HG02870 (cell line): ENCODE measurements around the gene GARIN3.
"Not testable (repeated sequence)": the region's sequence is repeated elsewhere in the genome, so short reads cannot be mapped to it uniquely, and the experiment has no call there.

Experiments
- ATAC-seq: cut with Tn5 transposase; IDR thresholded peaks from one replicate; pipeline ENCODE4 v1.9.1; 2021; ENCODE audit warnings: mild to moderate bottlenecking, moderate library complexity; ENCODE audit not compliant: unreplicated experiment

The GARIN3 gene

DNA sequence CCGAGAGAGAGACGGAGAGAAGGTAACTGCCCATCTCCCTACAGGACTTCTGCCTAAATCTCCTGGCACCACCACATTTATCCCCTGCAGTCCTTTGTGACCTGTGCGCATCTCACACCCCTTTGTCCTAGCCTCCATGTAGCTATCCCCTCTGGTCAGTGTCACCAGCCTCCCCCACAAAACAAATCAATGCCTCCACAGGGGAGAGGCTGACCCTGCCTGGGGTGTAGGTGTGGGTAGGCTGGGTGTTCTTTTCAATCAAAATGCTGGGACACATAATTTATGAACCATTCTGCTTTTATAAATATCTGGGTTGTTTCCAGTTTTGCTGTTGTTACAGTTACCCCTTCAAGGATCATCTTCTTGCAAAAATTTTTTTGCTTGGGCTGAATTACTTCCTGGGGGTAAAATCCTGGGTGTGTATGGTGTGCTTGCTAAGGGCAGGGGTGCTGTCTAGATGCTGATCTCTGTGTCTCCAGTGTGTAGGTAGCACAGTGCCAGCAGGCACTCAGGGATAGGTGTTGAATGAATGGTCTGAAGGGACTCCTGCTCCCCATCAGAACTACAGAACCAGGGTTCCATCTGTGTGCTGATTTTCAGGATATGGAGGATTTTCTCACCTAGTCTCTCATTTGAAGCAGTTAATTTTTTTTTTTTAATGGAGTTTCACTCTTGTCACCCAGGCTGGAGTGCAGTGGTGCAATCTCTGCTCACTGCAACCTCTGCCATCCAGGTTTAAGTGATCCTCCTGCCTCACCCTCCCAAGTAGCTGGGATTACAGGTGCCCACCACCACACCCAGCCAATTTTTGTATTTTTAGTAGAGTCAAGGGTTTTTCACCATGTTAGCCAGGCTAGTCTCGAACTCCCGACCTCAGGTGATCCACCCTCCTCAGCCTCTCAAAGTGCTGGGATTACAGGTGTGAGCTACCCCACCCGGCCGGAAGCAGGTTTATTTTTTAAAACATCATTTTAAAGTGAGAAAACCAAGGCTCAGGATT, at the start of gene GARIN3:
GARIN3 (minus strand) TSS at position 51 of the 1,000 bp plus-strand sequence. CDS start 96 bp downstream, outside the sequence.
- no peak for ATAC-seq

DNA sequence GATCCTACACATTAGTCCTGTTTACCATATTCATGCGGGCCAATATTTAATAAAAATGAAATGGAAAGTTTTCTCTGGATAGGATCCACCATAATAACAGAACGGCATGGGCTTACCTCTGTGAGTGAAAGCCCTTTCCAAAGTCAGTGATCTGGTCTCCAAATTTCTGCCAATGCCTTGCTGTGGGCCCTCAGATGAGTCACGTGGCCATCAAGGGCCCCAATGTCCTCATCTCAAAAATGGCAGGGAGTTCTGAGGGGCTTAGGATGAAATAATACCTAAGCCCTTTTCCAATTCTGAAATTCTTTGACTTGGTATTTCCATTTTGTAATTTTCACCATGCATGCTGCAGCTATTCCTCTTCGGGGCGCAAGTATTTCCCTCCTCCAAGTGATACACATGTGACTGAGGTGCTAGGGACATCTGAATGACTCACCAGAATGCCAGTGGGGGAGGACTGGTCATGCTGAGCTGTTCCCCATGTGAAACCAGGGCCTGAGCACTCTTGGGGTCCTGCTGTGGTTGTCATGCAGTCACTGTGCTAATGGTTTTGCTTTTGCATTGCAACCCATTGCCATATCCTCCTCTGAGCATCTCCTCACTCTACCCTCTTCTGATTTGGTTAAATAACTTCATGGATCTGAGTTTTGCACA, 49.6 kb upstream of the GARIN3 start:
- ATAC-seq = no peak

DNA sequence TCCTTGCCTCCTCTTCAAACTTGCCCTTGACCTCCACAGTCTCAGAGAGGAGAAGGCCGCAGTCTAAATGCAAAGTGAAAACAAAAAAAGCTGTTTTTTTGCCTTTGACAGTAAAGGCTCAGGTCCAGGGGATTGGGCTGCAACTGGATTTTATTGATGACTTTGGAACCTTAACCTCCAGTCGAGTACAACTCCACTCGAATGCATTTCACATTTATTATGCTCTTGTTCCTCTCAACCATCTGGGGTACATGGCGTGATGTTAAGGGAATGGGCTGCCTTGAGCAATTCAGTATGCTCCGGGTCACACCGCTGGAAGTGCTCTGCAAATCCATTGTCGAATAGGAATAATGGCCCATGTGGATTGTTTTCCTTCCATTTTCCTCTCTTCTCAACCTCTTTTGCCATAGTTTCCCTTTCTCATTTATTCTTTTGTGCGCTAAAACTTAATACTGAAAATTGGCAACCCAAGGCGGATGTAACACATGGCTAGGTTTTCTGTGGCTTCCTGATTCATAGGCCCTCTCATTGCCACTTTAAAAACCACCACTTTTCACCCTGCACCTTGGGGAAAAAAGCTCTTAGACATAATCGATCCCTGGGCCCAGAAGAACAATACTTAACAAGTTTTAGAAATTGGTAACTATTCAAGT, 48.9 kb upstream of the GARIN3 start:
- no peak for ATAC-seq

DNA sequence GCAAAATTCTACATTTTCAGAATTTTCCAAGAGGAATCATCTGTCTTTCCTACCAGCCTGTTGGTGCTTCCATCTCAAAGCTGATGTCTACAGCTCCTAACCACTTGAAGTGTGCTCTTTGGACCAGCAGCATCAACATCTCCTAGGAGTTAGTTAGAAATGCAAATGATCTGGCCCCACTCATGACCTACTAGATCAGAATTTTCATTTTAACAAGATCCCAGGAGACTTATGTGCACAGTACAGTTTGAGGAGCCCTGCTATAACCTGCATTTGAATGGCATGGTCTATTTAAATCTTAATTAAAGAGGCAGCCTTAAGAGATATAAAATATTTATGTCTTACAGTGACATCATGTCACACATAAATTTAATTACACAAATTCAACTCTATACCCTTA, 48.4 kb upstream of the GARIN3 start:
- ATAC-seq = no peak

DNA sequence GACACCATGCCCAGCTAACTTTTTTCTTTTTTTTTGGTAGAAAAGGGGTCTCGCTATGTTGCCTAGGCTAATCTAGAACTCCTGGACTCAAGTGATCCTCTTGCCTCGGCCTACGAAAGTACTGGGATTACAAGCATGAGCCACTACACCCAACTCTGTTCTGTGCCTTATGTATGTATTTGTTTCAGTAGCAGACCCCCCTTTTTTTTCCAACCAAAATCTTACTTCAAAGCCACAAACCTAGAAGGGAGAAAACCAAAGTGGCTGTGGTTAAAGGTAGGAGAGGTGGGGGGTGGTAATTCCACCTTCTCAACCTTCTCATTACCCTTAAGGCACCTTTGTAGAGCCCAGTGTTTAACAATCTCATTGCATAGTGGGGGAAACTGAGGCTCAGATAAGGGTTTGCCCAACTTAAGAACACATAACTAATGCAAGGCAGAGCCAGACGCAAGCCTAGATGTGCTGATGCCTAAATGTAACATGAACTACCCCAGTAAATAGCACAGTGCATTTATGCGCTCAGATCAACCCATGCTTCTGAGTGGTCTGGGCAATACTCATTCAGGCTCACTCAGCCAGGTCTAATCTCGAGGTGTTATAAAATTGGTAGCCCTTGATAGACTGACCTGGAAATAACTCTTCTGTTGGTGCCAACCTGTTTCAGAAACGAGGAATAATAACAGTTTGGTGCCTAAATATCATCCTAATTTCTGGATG, 47.6 kb upstream of the GARIN3 start:
- no peak for ATAC-seq

DNA sequence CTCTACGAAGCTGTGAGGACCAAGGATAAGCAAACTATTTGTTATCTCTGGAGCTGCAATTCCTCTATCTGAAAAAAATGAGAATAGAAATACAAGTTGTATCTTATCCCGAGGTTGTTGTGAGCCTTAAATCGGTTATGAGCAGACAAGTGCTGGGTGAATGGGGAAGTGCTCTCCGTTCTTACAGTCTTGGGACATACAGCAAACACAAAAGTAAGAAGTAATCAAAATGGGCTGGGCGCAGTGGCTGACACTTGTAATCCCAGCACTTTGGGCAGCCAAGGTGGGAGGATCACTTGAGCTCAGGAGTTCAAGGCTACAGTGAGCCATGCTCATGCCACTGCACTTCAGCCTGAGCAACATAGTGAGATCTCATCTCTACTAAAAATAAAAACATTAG, 46.2 kb upstream of the GARIN3 start:
- ATAC-seq = no peak

DNA sequence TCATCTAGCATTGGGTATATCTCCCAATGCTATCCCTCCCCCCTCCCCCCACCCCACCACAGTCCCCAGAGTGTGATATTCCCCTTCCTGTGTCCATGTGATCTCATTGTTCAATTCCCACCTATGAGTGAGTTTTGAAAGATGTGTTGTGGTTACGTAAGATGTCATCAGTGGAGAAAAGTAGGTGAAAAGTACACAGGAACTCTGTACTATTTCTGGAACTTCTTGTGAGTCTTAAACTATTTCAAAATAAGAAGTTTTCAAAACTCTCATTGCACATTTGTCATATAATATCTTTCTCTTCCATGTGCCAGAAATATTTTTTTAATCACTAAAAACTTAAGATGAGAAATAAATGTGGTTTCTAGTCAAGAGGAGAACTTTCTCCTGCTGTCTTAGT, 44.6 kb upstream of the GARIN3 start:
- not testable (repeated sequence) for ATAC-seq

DNA sequence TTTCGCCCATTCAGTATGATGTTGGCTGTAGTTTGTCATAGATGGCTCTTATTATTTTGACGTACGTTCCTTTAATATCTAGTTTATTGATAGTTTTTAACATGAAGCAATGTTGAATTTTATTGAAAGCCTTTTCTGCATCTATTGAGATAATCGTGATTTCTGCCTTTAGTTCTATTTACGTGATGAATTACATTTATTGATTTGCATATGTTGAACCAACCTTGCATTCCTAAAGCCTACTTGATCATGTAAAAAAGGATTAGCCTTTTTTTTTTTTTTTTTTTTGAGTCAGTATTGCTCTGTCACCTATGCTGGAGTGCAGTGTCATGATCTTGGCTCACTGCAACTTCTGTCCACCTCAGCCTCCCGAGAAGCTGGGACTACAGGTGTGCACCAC, 39.6 kb upstream of the GARIN3 start:
- ATAC-seq = no peak

DNA sequence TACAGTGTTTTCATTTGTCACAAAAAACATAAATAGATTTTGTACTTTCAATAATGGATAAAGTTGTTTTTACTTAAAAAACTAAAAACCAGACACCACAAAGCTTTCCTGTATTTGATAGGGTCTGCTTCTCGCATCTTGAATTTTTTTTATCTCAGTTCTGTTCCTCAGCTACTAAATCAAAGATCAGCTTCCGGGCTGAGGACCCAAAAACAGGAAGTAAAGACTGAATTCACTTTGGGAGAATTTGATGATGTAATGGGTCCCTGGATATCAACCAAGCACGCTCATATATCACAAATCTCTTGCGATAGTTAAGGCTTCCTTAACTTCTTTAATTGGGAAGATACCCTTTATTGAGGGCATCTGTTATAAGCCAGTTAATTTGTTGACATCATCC, 38.7 kb upstream of the GARIN3 start:
- ATAC-seq = no peak

DNA sequence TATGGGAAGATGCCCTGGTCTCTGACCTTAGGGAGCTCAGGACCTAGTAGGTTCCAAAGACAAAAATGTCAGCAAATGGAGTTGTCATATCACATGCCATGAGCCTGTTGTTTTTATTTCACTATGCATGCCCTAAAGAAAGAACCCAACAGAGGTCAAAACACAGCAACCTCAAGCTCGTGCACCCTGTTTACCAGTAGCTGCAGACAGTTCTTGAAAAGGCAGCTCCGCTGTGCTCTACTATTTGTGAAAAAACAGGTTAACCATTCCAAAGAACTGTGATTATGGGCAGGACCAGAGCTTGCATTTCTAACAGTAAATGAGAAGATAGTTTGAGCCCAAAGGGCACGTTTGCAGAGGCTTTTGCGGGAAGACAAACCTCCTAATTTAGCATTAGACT, 37.4 kb upstream of the GARIN3 start:
- ATAC-seq = no peak

DNA sequence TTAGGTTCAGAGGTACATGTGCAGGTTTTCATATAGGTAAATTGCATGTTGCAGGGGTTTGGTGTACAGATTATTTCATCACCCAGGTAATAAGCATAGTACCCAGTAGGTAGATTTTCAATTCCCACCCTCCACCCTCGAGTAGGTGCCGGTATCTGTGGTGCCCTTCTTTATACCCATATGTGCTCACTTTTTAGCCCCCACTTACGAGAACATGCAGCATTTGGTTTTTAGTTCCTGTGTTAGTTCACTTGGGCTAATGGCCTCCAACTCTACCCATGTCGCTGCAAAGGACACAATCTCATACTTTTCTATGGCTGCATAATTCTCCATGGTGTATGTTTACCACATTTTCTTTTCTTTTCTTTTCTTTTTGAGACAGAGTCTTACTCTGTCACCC, 35.8 kb upstream of the GARIN3 start:
- no peak for ATAC-seq

DNA sequence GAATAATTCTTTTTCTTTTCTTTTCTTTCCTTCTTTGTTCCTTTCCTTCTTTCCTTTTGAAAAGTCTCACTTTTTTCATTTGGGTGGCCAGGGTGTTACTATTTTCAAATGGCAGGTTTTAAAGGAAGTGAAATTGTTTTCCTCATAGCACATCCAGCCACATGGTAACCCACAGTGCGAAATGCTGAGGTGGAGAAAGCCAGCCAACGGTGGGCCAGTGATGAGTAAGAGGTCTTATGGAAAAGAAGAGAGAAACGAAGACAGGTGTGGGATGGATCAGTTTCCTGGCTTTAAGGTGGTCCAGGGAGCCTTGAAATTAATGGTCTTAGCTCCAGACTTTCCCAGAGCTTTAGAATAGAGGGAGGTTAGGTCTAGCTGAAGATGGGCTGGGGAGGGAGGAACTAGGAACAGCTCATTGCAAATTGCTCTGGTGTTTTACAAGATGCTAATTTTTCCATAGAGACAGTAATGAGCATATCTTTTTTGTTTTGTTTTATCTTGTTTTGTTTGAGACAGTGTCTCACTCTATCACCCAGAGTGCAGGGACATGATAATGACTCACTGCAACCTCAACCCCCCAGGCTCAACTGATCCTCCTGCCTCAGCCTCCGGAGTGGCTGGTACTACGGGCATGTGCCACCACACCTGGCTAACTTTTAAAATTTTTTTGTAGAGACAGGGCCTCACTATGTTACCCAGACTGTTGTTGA, 32.4 kb upstream of the GARIN3 start:
- ATAC-seq = no peak

DNA sequence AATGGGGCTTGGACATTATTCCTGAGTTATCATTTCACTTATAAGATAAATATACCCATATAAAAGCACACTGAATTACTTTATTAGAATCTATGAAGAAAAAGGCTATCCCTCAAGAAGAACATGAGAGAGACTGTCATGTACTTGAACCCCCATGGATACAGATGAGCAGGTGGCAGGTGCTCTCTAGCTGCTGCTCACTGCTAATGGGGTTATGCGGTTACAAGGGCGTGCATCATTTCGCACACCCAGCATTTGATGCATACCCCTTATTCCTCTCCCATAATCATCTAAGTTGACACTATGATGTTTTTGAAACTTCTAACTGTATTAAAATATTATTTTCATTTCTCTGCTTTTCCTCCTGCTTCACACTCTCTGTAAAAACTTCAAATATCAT, 31.0 kb upstream of the GARIN3 start:
- no peak for ATAC-seq

DNA sequence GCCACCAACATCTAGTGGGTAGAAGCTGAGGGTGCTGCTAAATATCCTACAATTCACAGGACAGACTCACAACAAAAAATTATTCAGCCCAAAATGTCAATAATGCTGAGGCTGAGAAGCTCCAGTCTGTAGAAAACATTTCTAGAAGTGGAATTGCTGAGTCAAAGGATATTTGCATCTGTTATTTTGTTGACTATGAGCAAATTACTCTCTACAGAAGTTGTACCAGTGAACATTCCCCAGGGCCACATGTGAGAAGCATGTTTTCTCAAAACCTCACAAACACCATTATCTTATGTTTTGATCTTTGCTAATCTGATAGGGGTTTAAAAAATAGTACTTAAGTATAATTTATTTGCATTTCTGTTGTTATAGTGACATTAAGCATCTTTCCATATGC, 30.0 kb upstream of the GARIN3 start:
- ATAC-seq = no peak

DNA sequence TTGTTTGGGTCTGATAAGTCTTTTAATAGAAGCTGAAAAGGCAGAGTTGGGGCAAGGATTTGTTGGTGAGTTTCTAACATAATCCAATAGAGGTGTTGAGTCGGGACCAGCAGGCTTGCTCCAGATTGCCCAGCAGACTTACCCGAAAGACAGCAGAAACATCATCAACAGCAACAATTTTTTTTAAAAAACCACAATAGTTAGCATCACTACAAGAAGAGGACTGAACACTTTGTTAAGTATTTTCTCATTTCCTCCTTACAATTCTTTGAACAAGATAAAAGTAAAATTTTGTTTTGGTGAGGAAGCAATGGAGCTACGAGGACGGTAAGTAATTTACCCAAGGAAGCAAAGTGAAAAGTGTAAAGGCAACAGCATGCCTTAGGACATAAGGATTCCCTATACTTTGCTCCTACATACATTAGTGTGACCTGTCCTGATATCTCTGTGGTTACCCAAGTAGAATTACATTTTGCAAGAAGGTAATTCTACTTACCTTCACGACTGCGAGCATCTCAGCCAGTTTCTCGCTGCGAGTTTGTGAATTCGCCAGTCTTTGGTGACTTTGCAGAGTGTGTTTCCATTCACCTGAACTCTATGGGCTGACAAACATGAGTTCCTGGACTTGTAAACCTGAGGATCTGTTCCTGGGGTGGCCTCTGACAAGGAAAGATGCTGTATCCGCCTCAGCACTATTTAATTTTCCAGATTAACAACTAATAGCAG, 27.8 kb upstream of the GARIN3 start:
- ATAC-seq = no peak

DNA sequence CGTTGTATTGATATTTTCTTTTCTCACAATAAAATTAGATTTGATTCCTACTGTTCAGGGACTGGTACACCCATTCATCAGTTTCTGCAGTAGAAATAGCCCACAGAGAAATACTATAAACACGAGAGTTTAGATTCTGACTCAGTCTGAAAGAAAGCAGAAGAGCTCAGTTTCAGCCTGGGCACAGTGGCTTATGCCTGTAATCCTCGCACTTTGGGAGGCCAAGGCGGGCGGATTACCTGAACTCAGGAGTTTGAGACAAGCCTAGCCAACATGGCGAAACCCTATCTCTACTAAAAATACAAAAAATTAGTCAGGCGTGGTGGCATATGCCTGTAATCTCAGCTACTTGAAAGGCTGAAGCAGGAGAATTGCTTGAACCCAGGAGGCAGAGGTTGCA, 23.2 kb upstream of the GARIN3 start:
- ATAC-seq = peak; percentile 88

DNA sequence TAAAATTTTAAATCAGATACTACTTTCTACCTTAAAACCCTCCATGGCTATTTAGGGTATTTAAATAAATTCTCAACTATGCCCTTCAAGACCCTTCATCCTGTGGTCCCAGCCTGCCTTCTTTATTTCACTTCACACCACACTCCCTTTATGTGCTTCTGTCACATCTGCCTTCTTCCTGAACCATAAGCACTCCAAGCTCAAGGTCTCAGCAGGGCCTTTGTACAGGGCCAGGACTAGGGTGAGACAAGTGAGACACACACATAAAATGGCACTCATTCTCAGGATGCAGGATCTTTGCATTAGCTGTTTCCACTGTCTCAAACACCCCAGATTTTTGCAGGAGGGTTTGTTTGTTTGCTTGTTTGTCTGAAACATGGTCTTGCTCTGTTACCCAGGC, 22.2 kb upstream of the GARIN3 start:
- ATAC-seq = no peak

DNA sequence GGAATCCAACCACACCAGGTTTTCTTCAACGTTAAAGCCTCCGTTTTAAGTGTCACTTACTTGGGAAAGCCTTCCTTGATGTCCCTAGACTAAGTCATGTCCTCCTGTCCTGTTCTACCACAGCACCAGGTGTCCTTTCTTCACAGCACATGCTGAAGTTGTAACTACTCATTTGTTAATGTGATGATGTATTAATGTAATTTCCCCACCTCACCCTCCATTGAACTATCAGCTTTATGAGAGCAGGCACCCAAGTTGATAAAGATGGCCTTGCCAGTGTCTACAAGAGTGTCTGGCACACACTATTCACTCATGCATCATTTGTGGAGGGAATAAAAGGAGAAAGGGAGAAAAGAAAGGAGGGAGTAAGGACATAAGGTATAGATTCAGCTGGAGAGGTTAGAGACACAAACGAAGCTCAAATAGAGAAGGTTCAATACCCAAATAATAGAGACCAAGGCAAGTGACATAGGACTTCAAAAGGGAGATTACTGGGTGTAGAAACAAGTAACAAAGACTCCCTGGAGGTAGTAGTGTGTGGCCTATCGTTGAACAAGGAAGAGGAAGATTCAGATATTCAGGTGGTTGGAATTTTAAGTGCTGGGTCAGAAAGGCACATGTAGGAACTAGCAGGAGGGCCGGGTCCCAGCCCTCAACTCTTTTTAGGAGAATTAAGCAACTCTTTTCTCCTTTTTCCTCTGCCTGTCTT, 21.1 kb upstream of the GARIN3 start:
- no peak for ATAC-seq
